ENCODE results near the gene CAV1. TPM values are rescaled to one million over a fixed set of nuclear protein-coding genes. Genes with fewer than 3 reads are reported as not detected.

Gene CAV1
- total and polyA plus RNA-seq, 2 experiments from 2014 or later: 1,092 to 1,736 TPM

DNA sequence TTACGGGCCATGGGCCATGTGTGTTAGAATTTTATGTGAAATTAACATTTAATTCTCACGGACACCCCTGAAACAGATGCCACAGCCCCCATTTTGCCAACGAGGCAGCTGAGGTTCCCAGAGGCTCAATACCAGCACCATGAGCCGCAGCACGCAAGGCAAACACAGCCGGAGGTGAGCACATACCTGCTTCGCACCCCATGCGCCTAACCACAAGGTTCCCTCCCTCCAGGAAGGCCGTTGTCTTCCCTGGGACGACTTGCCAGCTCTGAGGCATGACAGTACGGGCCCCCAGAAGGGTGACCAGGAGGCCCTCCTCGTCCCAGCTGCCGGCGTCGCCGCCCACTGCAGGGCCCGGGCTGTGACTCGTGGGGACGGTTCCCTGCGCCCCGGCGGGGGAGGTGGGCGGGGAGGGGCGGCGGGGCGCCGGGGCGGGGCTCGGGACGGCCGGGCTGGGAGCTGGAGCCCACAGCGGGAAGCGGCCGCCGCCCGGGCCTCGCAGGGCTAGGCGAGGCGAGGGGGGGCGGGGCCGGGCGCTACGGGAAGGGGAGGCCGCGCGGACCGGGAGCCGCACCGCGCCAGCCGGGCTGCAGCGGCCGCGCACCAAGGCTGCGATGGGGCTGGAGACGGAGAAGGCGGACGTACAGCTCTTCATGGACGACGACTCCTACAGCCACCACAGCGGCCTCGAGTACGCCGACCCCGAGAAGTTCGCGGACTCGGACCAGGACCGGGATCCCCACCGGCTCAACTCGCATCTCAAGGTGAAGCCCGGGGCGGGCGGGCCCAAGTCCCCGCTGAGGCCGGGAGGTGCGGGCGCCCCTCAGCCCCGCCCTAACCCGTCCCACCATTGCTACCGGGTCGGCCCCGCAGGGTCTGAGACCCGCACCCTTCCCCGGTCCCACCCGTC lies 25.4 kb upstream of the CAV1 start, which contains the start of gene CAV2:
Gene CAV2 (plus strand): TSS at position 571 of the 910 bp plus-strand sequence. CDS start 44 bp downstream, at position 615.
- Histone ChIP-seq H3K9me2 (ENCODE audit: insufficient read depth) (no peaks in the 10 kb centered on the region), H3K27ac (peak within 1 kb of the TSS; percentile 80), H3K4me3 (peak within 1 kb of the TSS; percentile 88), H3K9me3 (ENCODE audit: low read depth) (no peaks in the 10 kb centered on the region), H4K20me1 (ENCODE audit: insufficient read depth) (no peaks in the 10 kb centered on the region), H3K36me3 (ENCODE audit: low read depth) (0 out of 2 replicates have a peak, but pooled peaks cover 28% of the 10 kb centered on the region), H3K9ac (peak within 1 kb of the TSS; percentile 94), H3F3A (ENCODE audit: insufficient read depth) (peaks cover 47% of the 10 kb centered on the region), H2AFZ (peak within 1 kb of the TSS; percentile 80), H3K4me1 (ENCODE audit: insufficient read depth) (peaks cover 46% of the 10 kb centered on the region), H3K79me2 (ENCODE audit: insufficient read depth) (peaks cover 46% of the 10 kb centered on the region), H3K4me2 (ENCODE audit: unreplicated experiment) (peak within 1 kb of the TSS; percentile 99), H3K27me3 (replicated peaks; ENCODE audit: insufficient read depth) (no peaks in the 10 kb centered on the region)
- TF ChIP-seq EZH2 (IDR thresholded peaks at IDR 0.05; ENCODE audit: insufficient read depth, poor library complexity, severe bottlenecking): no peak
- no peak for TF ChIP-seq EZH2phosphoT487 (IDR thresholded peaks at IDR 0.05; ENCODE audit: insufficient read depth, low read depth)
- peak; percentile 85 for DNase-seq
- WGBS, 2 experiments (ENCODE audit: low coverage in 1 of 2, low lambda C conversion rate in 2 of 2, missing lambda C conversion rate in 2 of 2): 3 to 7% methylated on average over 33 to 74 of the region's 86 CpGs
- in situ Hi-C loops (cut with MboI): no loop called here

DNA sequence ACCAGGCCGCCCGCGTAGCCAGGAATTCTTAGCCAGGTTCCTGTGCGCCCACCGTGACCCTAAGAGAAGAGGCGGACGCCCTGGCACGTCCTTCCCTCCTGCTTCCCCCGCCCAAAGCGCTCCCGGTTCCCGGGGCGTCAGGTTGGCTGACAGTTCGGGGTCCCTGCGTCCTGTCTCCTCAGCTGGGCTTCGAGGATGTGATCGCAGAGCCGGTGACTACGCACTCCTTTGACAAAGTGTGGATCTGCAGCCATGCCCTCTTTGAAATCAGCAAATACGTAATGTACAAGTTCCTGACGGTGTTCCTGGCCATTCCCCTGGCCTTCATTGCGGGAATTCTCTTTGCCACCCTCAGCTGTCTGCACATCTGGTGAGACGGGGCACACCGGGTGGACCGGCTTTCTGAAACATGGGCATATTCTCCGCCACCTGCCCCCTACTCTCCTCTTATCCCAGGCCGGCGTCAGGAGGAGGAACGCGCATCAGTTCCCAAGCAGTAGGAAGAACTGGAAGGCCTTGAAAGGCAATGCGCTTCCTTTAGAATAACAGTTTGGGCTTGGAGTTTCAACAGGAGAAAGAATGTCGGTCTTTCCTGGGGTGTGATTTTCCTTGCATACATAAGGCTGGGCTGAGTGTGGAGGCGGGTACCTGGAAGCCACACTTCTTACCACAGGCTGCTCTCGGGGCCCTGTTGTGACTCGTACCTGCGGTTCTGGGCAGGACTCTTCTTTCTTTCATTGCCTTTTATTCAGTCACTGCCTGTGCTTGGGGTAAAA lies 24.6 kb upstream of the CAV1 start:
- in situ Hi-C loops (cut with MboI): no loop called here
- no peak for TF ChIP-seq EZH2 (IDR thresholded peaks at IDR 0.05; ENCODE audit: insufficient read depth, poor library complexity, severe bottlenecking)
- TF ChIP-seq EZH2phosphoT487 (IDR thresholded peaks at IDR 0.05; ENCODE audit: insufficient read depth, low read depth): no peak

DNA sequence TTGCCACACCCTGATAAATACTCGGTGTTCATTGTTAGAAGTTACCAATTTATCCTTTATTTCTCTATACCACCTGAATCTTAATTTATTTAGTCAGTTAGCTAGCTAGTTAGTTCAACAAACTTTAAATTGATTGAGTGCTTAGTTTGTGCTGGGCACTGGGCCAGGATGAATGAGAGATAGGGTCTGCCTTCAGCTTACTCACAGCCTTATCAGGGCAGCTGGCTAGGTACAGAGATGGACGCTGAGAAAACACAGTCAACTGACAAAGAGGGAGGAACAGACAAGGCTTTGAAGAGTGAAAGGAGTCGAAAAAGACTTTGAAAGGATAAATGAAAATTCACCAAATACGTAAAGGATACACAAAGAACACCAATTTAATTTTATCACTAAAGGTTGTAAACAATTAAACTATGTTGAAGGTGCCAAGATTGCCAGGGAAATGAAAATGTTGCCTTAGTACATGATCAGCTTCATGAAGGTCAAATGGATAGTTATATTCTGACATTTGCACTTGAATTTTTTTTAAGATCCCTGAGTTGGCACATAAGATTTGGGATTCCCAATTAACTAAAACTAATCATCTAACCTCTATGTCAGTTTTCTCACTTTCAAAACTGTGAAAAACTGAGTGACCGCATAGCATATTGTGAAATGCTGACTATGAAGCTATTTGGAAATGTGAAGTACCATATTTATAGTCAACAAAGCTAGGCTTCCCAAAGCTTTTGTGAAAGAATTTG lies 23.2 kb upstream of the CAV1 start:
- Histone ChIP-seq H3K4me1 (ENCODE audit: insufficient read depth) (peaks cover 42% of the 10 kb centered on the region), H2AFZ (no peak overlapping the region), H4K20me1 (ENCODE audit: insufficient read depth) (no peaks in the 10 kb centered on the region), H3K27me3 (replicated peaks; ENCODE audit: insufficient read depth) (no peaks in the 10 kb centered on the region), H3F3A (ENCODE audit: insufficient read depth) (peaks cover 48% of the 10 kb centered on the region), H3K79me2 (ENCODE audit: insufficient read depth) (peaks cover 68% of the 10 kb centered on the region), H3K9me2 (ENCODE audit: insufficient read depth) (no peaks in the 10 kb centered on the region), H3K9me3 (ENCODE audit: low read depth) (no peaks in the 10 kb centered on the region), H3K9ac (peak overlapping the region; percentile 94), H3K4me2 (ENCODE audit: unreplicated experiment) (peak overlapping the region; percentile 99), H3K27ac (peak overlapping the region; percentile 80; the same call in 1 of the 2 replicates), H3K36me3 (ENCODE audit: low read depth) (peaks cover 46% of the 10 kb centered on the region), H3K4me3 (peak overlapping the region; percentile 88)
- 83 to 84% methylated on average over 5 of the region's 5 CpGs for WGBS, 2 experiments (ENCODE audit: low coverage in 1 of 2, low lambda C conversion rate in 2 of 2, missing lambda C conversion rate in 2 of 2)
- TF ChIP-seq EZH2 (IDR thresholded peaks at IDR 0.05; ENCODE audit: insufficient read depth, poor library complexity, severe bottlenecking) (no peak), EZH2phosphoT487 (IDR thresholded peaks at IDR 0.05; ENCODE audit: insufficient read depth, low read depth) (no peak)
- peak; percentile 31 for DNase-seq
- in situ Hi-C loops (cut with MboI): no loop called here

More for the DNA sequence above, 24.6 kb upstream of the CAV1 start:
- H3K36me3 ChIP-seq (ENCODE audit: low read depth): peaks cover 33% of the 10 kb centered on the region
- H3K4me3 ChIP-seq: peak overlapping the region; percentile 88
- peaks cover 49% of the 10 kb centered on the region for H3F3A ChIP-seq (ENCODE audit: insufficient read depth)
- H3K27ac ChIP-seq: peak overlapping the region; percentile 80
- peak; percentile 69 for DNase-seq
- H3K27me3 ChIP-seq (replicated peaks; ENCODE audit: insufficient read depth): no peaks in the 10 kb centered on the region
- peak overlapping the region; percentile 94 for H3K9ac ChIP-seq
- H3K9me3 ChIP-seq (ENCODE audit: low read depth): no peaks in the 10 kb centered on the region
- 1% methylated on average over 32 to 36 of the region's 36 CpGs for WGBS, 2 experiments (ENCODE audit: low coverage in 1 of 2, low lambda C conversion rate in 2 of 2, missing lambda C conversion rate in 2 of 2)
- peaks cover 54% of the 10 kb centered on the region for H3K79me2 ChIP-seq (ENCODE audit: insufficient read depth)
- H4K20me1 ChIP-seq (ENCODE audit: insufficient read depth): no peaks in the 10 kb centered on the region
- H3K9me2 ChIP-seq (ENCODE audit: insufficient read depth): no peaks in the 10 kb centered on the region
- peak overlapping the region; percentile 99 for H3K4me2 ChIP-seq (ENCODE audit: unreplicated experiment)
- H2AFZ ChIP-seq: peak overlapping the region; percentile 80
- H3K4me1 ChIP-seq (ENCODE audit: insufficient read depth): peaks cover 50% of the 10 kb centered on the region
